Stimulated activated CD8-positive, alpha-beta memory T cell treated with anti-CD3 and anti-CD28 coated beads, Interleukin-4, amount 100 ng/mL, for 4 hours (primary cell): ENCODE data around the gene NPIPB2.
"Not testable (repeated sequence)": the region's sequence is repeated elsewhere in the genome, so short reads cannot be mapped to it uniquely, and the experiment has no call there.

Experiments used
- DNase-seq, 2 donors: peaks; one replicate each; pipeline ENCODE4 v3.0.0-alpha.2; 2020; ENCODE audit warnings: low read depth in 2 of 2, low spot score in 1 of 2

NPIPB2 gene

GRCh38 chr16:11941945-11942344, at the start of gene NPIPB2:
NPIPB2 (minus strand) TSS chr16:11942045; CDS start chr16:11942045, 0 bp downstream.
- DNase-seq = not testable (repeated sequence)

GRCh38 chr16:11990702-11991390, 49.0 kb upstream of the NPIPB2 start:
- DNase-seq = no peak

GRCh38 chr16:11988258-11988978, 46.6 kb upstream of the NPIPB2 start:
- DNase-seq = no peak

- no peak for DNase-seq
Observed at GRCh38 chr16:11986521-11987057, 44.7 kb upstream of the NPIPB2 start.

GRCh38 chr16:11985250-11985649, 43.4 kb upstream of the NPIPB2 start:
- DNase-seq = no peak

GRCh38 chr16:11980136-11980844, 38.4 kb upstream of the NPIPB2 start:
- DNase-seq = no peak

GRCh38 chr16:11979013-11979672, 37.3 kb upstream of the NPIPB2 start:
- DNase-seq = no peak

GRCh38 chr16:11978080-11978479, 36.2 kb upstream of the NPIPB2 start:
- DNase-seq = no peak

GRCh38 chr16:11977376-11978041, 35.7 kb upstream of the NPIPB2 start:
- DNase-seq = no peak

GRCh38 chr16:11976850-11977375, 35.1 kb upstream of the NPIPB2 start:
- no peak for DNase-seq

- DNase-seq = no peak
Observed at GRCh38 chr16:11973070-11973469, 31.2 kb upstream of the NPIPB2 start.

- no peak for DNase-seq
Observed at GRCh38 chr16:11972128-11972527, 30.3 kb upstream of the NPIPB2 start.

- not testable (repeated sequence) for DNase-seq
Observed at GRCh38 chr16:11970292-11970691, 28.4 kb upstream of the NPIPB2 start.

GRCh38 chr16:11968577-11968976, 26.7 kb upstream of the NPIPB2 start:
- no peak for DNase-seq

- DNase-seq = no peak
Observed at GRCh38 chr16:11967195-11967911, 25.5 kb upstream of the NPIPB2 start.

- no peak for DNase-seq
Observed at GRCh38 chr16:11966173-11966572, 24.3 kb upstream of the NPIPB2 start.

- DNase-seq = no peak
Observed at GRCh38 chr16:11964761-11965551, 23.1 kb upstream of the NPIPB2 start, which contains the start of gene TNFRSF17. TNFRSF17 (plus strand) TSS chr16:11965210; CDS start chr16:11965325, 115 bp downstream.

- no peak for DNase-seq
Observed at GRCh38 chr16:11963706-11964105, 21.9 kb upstream of the NPIPB2 start.

GRCh38 chr16:11962978-11963377, 21.1 kb upstream of the NPIPB2 start:
- DNase-seq = not testable (repeated sequence)
